Upper lobe of left lung (tissue), 6 donors: Measurements from ENCODE around the gene TP63. TPM values are rescaled to one million over a fixed set of nuclear protein-coding genes. Genes with fewer than 3 reads are reported as not detected.
A peak's percentile ranks its signal among the peaks of the same experiment; 100 is the strongest.

Source experiments
- ATAC-seq, 2 donors: fragments of 200-7000 bp; cut with Tn5 transposase; one replicate each; pipeline ENCODE4 v1.9.1; 2022; ENCODE audit warnings: mild to moderate bottlenecking in 2 of 2, moderate library complexity in 2 of 2; ENCODE audit not compliant: low FRiP score in 2 of 2
- DNase-seq, 2 donors: peaks; one replicate each; pipeline ENCODE4 v3.0.0-alpha.2; 2019 to 2020
- H3K27ac ChIP-seq, 4 donors: fragments of 200-600 bp; sonication (generic); one replicate each; pipeline ENCODE4 v1.5.1; 2016 to 2019
- H3K27me3 ChIP-seq, 4 donors: fragments of 200-600 bp; sonication (generic); one replicate each; pipeline ENCODE4 v1.5.1; 2017 to 2019
- H3K36me3 ChIP-seq, 4 donors: fragments of 200-600 bp; sonication (generic); one replicate each; pipeline ENCODE4 v1.5.1; 2016 to 2019
- H3K4me1 ChIP-seq, 4 donors: fragments of 200-600 bp; sonication (generic); one replicate each; pipeline ENCODE4 v1.5.1; 2018 to 2019
- H3K4me3 ChIP-seq, 4 donors: fragments of 200-600 bp; sonication (generic); one replicate each; pipeline ENCODE4 v1.5.1; 2017 to 2019; ENCODE audit warnings: mild to moderate bottlenecking in 2 of 4, moderate library complexity in 1 of 4
- H3K9me3 ChIP-seq, 4 donors: fragments of 200-600 bp; sonication (generic); one replicate each; pipeline ENCODE4 v1.5.1; 2018 to 2019
- EP300 ChIP-seq, 4 donors: sonication (generic); formaldehyde crosslinking; IDR thresholded peaks; one replicate each; pipeline ENCODE4 v1.5.1; 2017; ENCODE audit warnings: antibody characterized with exemption in 4 of 4, control low read depth in 2 of 4
- POLR2A ChIP-seq, 4 donors: fragments of 450-650 bp; IDR thresholded peaks; one replicate each; pipeline ENCODE4 v1.5.1; 2016 to 2017; ENCODE audit warnings: antibody characterized with exemption in 4 of 4, mild to moderate bottlenecking in 2 of 4
- POLR2AphosphoS5 ChIP-seq, 2 donors: sonication (generic); formaldehyde crosslinking; IDR thresholded peaks; one replicate each; pipeline ENCODE4 v1.5.1; 2017; ENCODE audit warnings: antibody characterized with exemption in 2 of 2
- WGBS, 2 donors: methylation state at CpG; one replicate each; pipeline ENCODE4 v1.1.5; 2017 to 2018; 5-methylcytosine and 5-hydroxymethylcytosine counted together
- total RNA-seq, 6 donors: library from RNA; depleted of rRNA in 4 of 6; stranded (reverse); fragments of >200 nt in 4 of 6; gene quantifications; one replicate each; pipeline versions ENCODE4 v1.1.0 to v1.2.1, GENCODE V29; 2016 to 2021
- TF ChIP-seq, protein P1 (sequence below), 6 experiments: fragments of 450-650 bp in 4 of 6; fragments of 200-600 bp in 2 of 6; sonication (generic) in 2 of 6; IDR thresholded peaks; one replicate each; pipeline ENCODE4 v1.5.1; 2016 to 2019; ENCODE audit warnings: antibody characterized with exemption in 6 of 6
- donor health status: DM: no; HTN: no; CAD: no; lungs with moderate emphysema.
- donor health status: DM: no; HTN: yes; CAD: no; lungs with severe emphysema.

TP63 gene
- total RNA-seq, 6 donors from 2014 or later: 1.0 to 8.8 (median 2.8) TPM

- Histone ChIP-seq H3K9me3 (no peaks in the 10 kb centered on the region), H3K36me3 (no peaks in the 10 kb centered on the region), H3K27ac (no peak overlapping the region), H3K4me1 (no peaks in the 10 kb centered on the region), H3K27me3 (no peaks in the 10 kb centered on the region), H3K4me3 (no peak overlapping the region)
- no peak for ATAC-seq
- DNase-seq: no peak
- no peak for TF ChIP-seq EP300 (IDR thresholded peaks at IDR 0.05)
- no peak for TF ChIP-seq POLR2AphosphoS5 (IDR thresholded peaks at IDR 0.05)
- TF ChIP-seq, protein P1, sequence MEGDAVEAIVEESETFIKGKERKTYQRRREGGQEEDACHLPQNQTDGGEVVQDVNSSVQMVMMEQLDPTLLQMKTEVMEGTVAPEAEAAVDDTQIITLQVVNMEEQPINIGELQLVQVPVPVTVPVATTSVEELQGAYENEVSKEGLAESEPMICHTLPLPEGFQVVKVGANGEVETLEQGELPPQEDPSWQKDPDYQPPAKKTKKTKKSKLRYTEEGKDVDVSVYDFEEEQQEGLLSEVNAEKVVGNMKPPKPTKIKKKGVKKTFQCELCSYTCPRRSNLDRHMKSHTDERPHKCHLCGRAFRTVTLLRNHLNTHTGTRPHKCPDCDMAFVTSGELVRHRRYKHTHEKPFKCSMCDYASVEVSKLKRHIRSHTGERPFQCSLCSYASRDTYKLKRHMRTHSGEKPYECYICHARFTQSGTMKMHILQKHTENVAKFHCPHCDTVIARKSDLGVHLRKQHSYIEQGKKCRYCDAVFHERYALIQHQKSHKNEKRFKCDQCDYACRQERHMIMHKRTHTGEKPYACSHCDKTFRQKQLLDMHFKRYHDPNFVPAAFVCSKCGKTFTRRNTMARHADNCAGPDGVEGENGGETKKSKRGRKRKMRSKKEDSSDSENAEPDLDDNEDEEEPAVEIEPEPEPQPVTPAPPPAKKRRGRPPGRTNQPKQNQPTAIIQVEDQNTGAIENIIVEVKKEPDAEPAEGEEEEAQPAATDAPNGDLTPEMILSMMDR (IDR thresholded peaks at IDR 0.05): no peak
- no peak for TF ChIP-seq POLR2A (IDR thresholded peaks at IDR 0.05)
These were observed 125.4 kb downstream of the TP63 start for GRCh38 chr3:189756582-189757078.

DNA sequence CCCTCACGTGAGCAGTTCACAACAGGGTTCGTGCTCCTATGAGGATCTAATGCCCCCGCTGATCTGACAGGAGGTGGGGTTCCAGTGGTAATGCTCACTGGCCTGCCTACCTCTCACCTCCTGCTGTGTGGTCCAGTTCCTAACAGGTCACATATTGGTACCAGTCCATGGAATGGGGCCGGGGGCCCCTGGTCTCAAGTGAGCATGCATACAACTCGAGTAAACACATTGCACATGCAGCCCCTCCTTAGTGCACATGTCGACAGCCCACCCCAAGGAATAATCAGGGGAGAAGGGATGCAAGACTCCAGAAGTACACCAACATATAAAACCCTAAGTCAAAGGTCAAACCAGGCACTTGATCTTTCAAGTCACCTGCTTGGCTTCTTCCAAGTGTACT is 127.0 kb downstream of the TP63 start:
- no peaks in the 10 kb centered on the region for H3K9me3 ChIP-seq
- no peak for TF ChIP-seq POLR2AphosphoS5 (IDR thresholded peaks at IDR 0.05)
- no peak for TF ChIP-seq POLR2A (IDR thresholded peaks at IDR 0.05)
- H3K27me3 ChIP-seq: no peaks in the 10 kb centered on the region
- ATAC-seq (no peak), DNase-seq (no peak)
- H3K4me3 ChIP-seq: no peak overlapping the region
- 84 to 90% methylated on average over 5 to 6 of the region's 6 CpGs for WGBS, 2 donors
- H3K36me3 ChIP-seq: no peaks in the 10 kb centered on the region
- no peak overlapping the region for H3K27ac ChIP-seq
- no peaks in the 10 kb centered on the region for H3K4me1 ChIP-seq

- H3K36me3 ChIP-seq: no peaks in the 10 kb centered on the region
- no peaks in the 10 kb centered on the region for H3K27me3 ChIP-seq
- H3K9me3 ChIP-seq: no peaks in the 10 kb centered on the region
- no peak overlapping the region for H3K27ac ChIP-seq
- H3K4me3 ChIP-seq: no peak overlapping the region
- TF ChIP-seq POLR2AphosphoS5 (IDR thresholded peaks at IDR 0.05) (no peak), EP300 (IDR thresholded peaks at IDR 0.05) (no peak), POLR2A (IDR thresholded peaks at IDR 0.05) (no peak)
- TF ChIP-seq, protein P1 (IDR thresholded peaks at IDR 0.05): no peak
- no peaks in the 10 kb centered on the region for H3K4me1 ChIP-seq
- DNase-seq (no peak), ATAC-seq (no peak)
- 47 to 59% methylated on average over 2 of the region's 2 CpGs for WGBS, 2 donors
These were observed 135.2 kb downstream of the TP63 start for GRCh38 chr3:189766416-189766815.

DNA sequence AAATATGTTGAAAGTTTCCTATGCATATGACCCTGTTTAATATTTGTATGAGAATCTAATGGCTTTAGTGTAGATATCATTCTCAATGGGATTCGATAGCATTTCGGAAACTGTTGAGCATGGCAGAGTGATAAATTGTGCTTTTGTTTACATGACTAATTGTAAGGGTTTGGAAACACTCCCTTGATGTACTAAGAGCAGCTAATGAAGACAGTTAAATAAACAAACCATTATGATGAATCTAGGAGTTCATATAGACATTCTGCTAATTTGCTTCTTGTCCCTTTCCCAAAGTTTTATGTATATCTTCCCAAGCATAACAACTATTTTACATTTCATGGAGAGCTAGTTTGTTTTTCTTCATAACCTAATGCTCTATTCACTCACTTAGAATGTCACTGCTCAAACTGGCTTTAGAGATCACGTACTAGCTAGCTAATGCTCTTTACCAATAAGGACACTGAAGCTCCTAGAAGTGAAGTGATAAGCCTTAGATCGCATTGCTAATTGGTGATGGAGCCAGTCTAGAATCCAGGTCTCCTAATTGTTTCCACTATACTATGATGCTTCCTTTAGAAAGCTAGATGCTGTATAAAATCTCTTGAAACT is 140.8 kb downstream of the TP63 start:
- Histone ChIP-seq H3K4me3 (no peak overlapping the region), H3K27me3 (no peaks in the 10 kb centered on the region), H3K4me1 (no peaks in the 10 kb centered on the region), H3K27ac (no peak overlapping the region), H3K9me3 (no peaks in the 10 kb centered on the region), H3K36me3 (no peaks in the 10 kb centered on the region)
- 69 to 80% methylated on average over 4 of the region's 4 CpGs for WGBS, 2 donors
- TF ChIP-seq POLR2A (IDR thresholded peaks at IDR 0.05): no peak
- TF ChIP-seq, protein P1 (IDR thresholded peaks at IDR 0.05): no peak
- no peak for TF ChIP-seq EP300 (IDR thresholded peaks at IDR 0.05)
- TF ChIP-seq POLR2AphosphoS5 (IDR thresholded peaks at IDR 0.05): no peak
- ATAC-seq (no peak), DNase-seq (no peak)

- Histone ChIP-seq H3K27me3 (no peaks in the 10 kb centered on the region), H3K9me3 (no peaks in the 10 kb centered on the region), H3K27ac (no peak overlapping the region), H3K4me3 (no peak overlapping the region), H3K4me1 (no peaks in the 10 kb centered on the region), H3K36me3 (no peaks in the 10 kb centered on the region)
- no peak for DNase-seq
- 20 to 36% methylated on average over 2 of the region's 2 CpGs for WGBS, 2 donors
- TF ChIP-seq, protein P1 (IDR thresholded peaks at IDR 0.05): no peak
- no peak for TF ChIP-seq POLR2AphosphoS5 (IDR thresholded peaks at IDR 0.05)
- no peak for TF ChIP-seq POLR2A (IDR thresholded peaks at IDR 0.05)
- TF ChIP-seq EP300 (IDR thresholded peaks at IDR 0.05): no peak
- peak in 1 of 2 donors; percentile 39 for ATAC-seq
These were observed 141.4 kb downstream of the TP63 start for GRCh38 chr3:189772584-189772983.
